Upper lobe of left lung (tissue), 6 donors: Measurements from ENCODE around the gene TSC22D1. TPM values are rescaled to one million over a fixed set of nuclear protein-coding genes. Genes with fewer than 3 reads are reported as not detected.

ENCODE experiments used
- ATAC-seq, 2 donors: fragments of 200-7000 bp; cut with Tn5 transposase; one replicate each; pipeline ENCODE4 v1.9.1; 2022; ENCODE audit warnings: mild to moderate bottlenecking in 2 of 2, moderate library complexity in 2 of 2; ENCODE audit not compliant: low FRiP score in 2 of 2
- DNase-seq, 2 donors: peaks; one replicate each; pipeline ENCODE4 v3.0.0-alpha.2; 2019 to 2020
- H3K27ac ChIP-seq, 4 donors: fragments of 200-600 bp; sonication (generic); one replicate each; pipeline ENCODE4 v1.5.1; 2016 to 2019
- H3K27me3 ChIP-seq, 4 donors: fragments of 200-600 bp; sonication (generic); one replicate each; pipeline ENCODE4 v1.5.1; 2017 to 2019
- H3K36me3 ChIP-seq, 4 donors: fragments of 200-600 bp; sonication (generic); one replicate each; pipeline ENCODE4 v1.5.1; 2016 to 2019
- H3K4me1 ChIP-seq, 4 donors: fragments of 200-600 bp; sonication (generic); one replicate each; pipeline ENCODE4 v1.5.1; 2018 to 2019
- H3K4me3 ChIP-seq, 4 donors: fragments of 200-600 bp; sonication (generic); one replicate each; pipeline ENCODE4 v1.5.1; 2017 to 2019; ENCODE audit warnings: mild to moderate bottlenecking in 2 of 4, moderate library complexity in 1 of 4
- H3K9me3 ChIP-seq, 4 donors: fragments of 200-600 bp; sonication (generic); one replicate each; pipeline ENCODE4 v1.5.1; 2018 to 2019
- CTCF ChIP-seq, 6 experiments: fragments of 450-650 bp in 4 of 6; fragments of 200-600 bp in 2 of 6; sonication (generic) in 2 of 6; IDR thresholded peaks; one replicate each; pipeline ENCODE4 v1.5.1; 2016 to 2019; ENCODE audit warnings: antibody characterized with exemption in 6 of 6
- EP300 ChIP-seq, 4 donors: sonication (generic); formaldehyde crosslinking; IDR thresholded peaks; one replicate each; pipeline ENCODE4 v1.5.1; 2017; ENCODE audit warnings: antibody characterized with exemption in 4 of 4, control low read depth in 2 of 4
- POLR2A ChIP-seq, 4 donors: fragments of 450-650 bp; IDR thresholded peaks; one replicate each; pipeline ENCODE4 v1.5.1; 2016 to 2017; ENCODE audit warnings: antibody characterized with exemption in 4 of 4, mild to moderate bottlenecking in 2 of 4
- POLR2AphosphoS5 ChIP-seq, 2 donors: sonication (generic); formaldehyde crosslinking; IDR thresholded peaks; one replicate each; pipeline ENCODE4 v1.5.1; 2017; ENCODE audit warnings: antibody characterized with exemption in 2 of 2
- WGBS, 2 donors: methylation state at CpG; one replicate each; pipeline ENCODE4 v1.1.5; 2017 to 2018; 5-methylcytosine and 5-hydroxymethylcytosine counted together
- total RNA-seq, 6 donors: library from RNA; depleted of rRNA in 4 of 6; stranded (reverse); fragments of >200 nt in 4 of 6; gene quantifications; one replicate each; pipeline versions ENCODE4 v1.1.0 to v1.2.1, GENCODE V29; 2016 to 2021
- donor health status: DM: no; HTN: no; CAD: no; lungs with moderate emphysema.
- donor health status: DM: no; HTN: yes; CAD: no; lungs with severe emphysema.

Gene TSC22D1
- total RNA-seq, 6 donors from 2014 or later = 66.0 to 158 (median 115) TPM

GRCh38 chr13:44618326-44618725 is 42.2 kb upstream of the TSC22D1 start:
- no peaks in the 10 kb centered on the region for H3K9me3 ChIP-seq
- H3K27ac ChIP-seq = no peak overlapping the region
- H3K4me1 ChIP-seq = no peaks in the 10 kb centered on the region
- 81 to 94% methylated on average over 1 of the region's 1 CpG for WGBS, 2 donors
- DNase-seq (no peak), ATAC-seq (no peak)
- no peaks in the 10 kb centered on the region for H3K27me3 ChIP-seq
- TF ChIP-seq POLR2A (IDR thresholded peaks at IDR 0.05) (no peak), EP300 (IDR thresholded peaks at IDR 0.05) (no peak), POLR2AphosphoS5 (IDR thresholded peaks at IDR 0.05) (no peak), CTCF (IDR thresholded peaks at IDR 0.05) (no peak)
- H3K36me3 ChIP-seq = no peaks in the 10 kb centered on the region
- no peak overlapping the region for H3K4me3 ChIP-seq

- Histone ChIP-seq H3K4me1 (no peaks in the 10 kb centered on the region), H3K4me3 (no peak overlapping the region), H3K9me3 (no peaks in the 10 kb centered on the region), H3K27ac (no peak overlapping the region), H3K36me3 (no peaks in the 10 kb centered on the region), H3K27me3 (no peaks in the 10 kb centered on the region)
- TF ChIP-seq EP300 (IDR thresholded peaks at IDR 0.05) = no peak
- TF ChIP-seq POLR2AphosphoS5 (IDR thresholded peaks at IDR 0.05) = no peak
- no peak for TF ChIP-seq CTCF (IDR thresholded peaks at IDR 0.05)
- TF ChIP-seq POLR2A (IDR thresholded peaks at IDR 0.05) = no peak
- DNase-seq (no peak), ATAC-seq (no peak)
- WGBS, 2 donors = 75 to 80% methylated on average over 11 of the region's 11 CpGs
Measured at GRCh38 chr13:44617648-44618047, 41.5 kb upstream of the TSC22D1 start.

GRCh38 chr13:44609137-44609536 is 33.0 kb upstream of the TSC22D1 start:
- 92 to 93% methylated on average over 2 of the region's 2 CpGs for WGBS, 2 donors
- no peak for ATAC-seq

GRCh38 chr13:44605721-44606120 is 29.6 kb upstream of the TSC22D1 start:
- no peak overlapping the region for H3K27ac ChIP-seq
- H3K9me3 ChIP-seq = peaks cover 0 to 5% (median 2%) of the 10 kb centered on the region in 4 donors
- H3K27me3 ChIP-seq = no peaks in the 10 kb centered on the region
- ATAC-seq (no peak), DNase-seq (no peak)
- TF ChIP-seq POLR2AphosphoS5 (IDR thresholded peaks at IDR 0.05) = no peak
- TF ChIP-seq POLR2A (IDR thresholded peaks at IDR 0.05) = no peak
- no peak for TF ChIP-seq CTCF (IDR thresholded peaks at IDR 0.05)
- TF ChIP-seq EP300 (IDR thresholded peaks at IDR 0.05) = no peak
- no peaks in the 10 kb centered on the region for H3K36me3 ChIP-seq
- H3K4me1 ChIP-seq = no peaks in the 10 kb centered on the region
- H3K4me3 ChIP-seq = no peak overlapping the region
- 71 to 75% methylated on average over 6 of the region's 6 CpGs for WGBS, 2 donors

More at GRCh38 chr13:44609137-44609536, 33.0 kb upstream of the TSC22D1 start:
- peaks cover 0 to 8% (median 3%) of the 10 kb centered on the region in 4 donors for H3K9me3 ChIP-seq
- no peak overlapping the region for H3K4me3 ChIP-seq
- H3K27me3 ChIP-seq = no peaks in the 10 kb centered on the region
- no peaks in the 10 kb centered on the region for H3K4me1 ChIP-seq
- TF ChIP-seq CTCF (IDR thresholded peaks at IDR 0.05) (no peak), EP300 (IDR thresholded peaks at IDR 0.05) (no peak), POLR2A (IDR thresholded peaks at IDR 0.05) (no peak), POLR2AphosphoS5 (IDR thresholded peaks at IDR 0.05) (no peak)
- DNase-seq = no peak
- no peaks in the 10 kb centered on the region for H3K36me3 ChIP-seq
- H3K27ac ChIP-seq = no peak overlapping the region

- no peaks in the 10 kb centered on the region for H3K27me3 ChIP-seq
- no peak for DNase-seq
- no peak for TF ChIP-seq POLR2A (IDR thresholded peaks at IDR 0.05)
- no peak for TF ChIP-seq EP300 (IDR thresholded peaks at IDR 0.05)
- no peak for TF ChIP-seq POLR2AphosphoS5 (IDR thresholded peaks at IDR 0.05)
- no peak for TF ChIP-seq CTCF (IDR thresholded peaks at IDR 0.05)
- ATAC-seq = no peak
- no peaks in the 10 kb centered on the region for H3K36me3 ChIP-seq
- H3K9me3 ChIP-seq = peaks cover 0 to under 1% (median under 1%) of the 10 kb centered on the region in 4 donors
- WGBS, 2 donors = 53 to 73% methylated on average over 2 of the region's 2 CpGs
- H3K27ac ChIP-seq = no peak overlapping the region
- H3K4me1 ChIP-seq = no peaks in the 10 kb centered on the region
- no peak overlapping the region for H3K4me3 ChIP-seq
Measured at GRCh38 chr13:44605275-44605674, 29.1 kb upstream of the TSC22D1 start.
